Measurements from ENCODE around the gene DDX47.
"Not testable (repeated sequence)": the region's sequence is repeated elsewhere in the genome, so short reads cannot be mapped to it uniquely, and the experiment has no call there.

Gene DDX47

DNA sequence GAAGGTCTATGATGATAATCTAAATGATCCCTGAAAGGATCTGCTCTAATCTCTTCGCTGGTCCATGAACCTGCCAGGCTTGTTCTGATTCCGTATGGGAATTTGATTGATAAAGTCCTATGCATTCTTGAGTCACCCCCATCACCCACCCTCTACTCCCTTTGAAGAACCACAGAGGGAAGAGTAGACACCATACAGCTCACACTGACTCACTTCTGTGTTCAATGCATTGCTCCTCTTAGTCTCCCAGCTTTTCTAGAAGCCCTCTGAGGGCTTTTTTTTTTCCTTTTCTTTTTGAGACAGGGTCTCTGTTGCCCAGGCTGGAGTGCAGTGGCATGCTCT, 59.8 kb downstream of the DDX47 start:
- no peak for DNase-seq (ENCODE audit: low read depth)

DNA sequence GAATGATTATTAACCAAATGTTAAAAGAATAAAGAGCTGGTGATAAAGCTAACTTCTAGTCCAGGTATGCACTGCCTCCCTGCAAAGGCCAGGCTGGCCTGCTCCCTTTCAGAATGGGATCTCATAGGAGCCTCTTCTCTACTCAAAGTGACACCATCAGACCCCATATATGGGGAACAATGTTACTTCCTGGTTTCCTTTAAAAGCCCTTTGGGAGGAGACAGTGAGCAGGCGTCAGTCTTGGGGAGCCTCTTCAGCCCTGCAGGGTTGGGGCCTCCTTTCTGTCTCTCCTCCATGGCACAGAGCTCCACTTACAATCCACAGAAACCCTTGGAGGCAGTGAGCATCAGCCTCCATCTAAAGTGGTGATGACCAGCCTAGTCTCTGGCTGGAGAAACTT, 60.9 kb downstream of the DDX47 start:
- DNase-seq (ENCODE audit: low read depth) = no peak

DNA sequence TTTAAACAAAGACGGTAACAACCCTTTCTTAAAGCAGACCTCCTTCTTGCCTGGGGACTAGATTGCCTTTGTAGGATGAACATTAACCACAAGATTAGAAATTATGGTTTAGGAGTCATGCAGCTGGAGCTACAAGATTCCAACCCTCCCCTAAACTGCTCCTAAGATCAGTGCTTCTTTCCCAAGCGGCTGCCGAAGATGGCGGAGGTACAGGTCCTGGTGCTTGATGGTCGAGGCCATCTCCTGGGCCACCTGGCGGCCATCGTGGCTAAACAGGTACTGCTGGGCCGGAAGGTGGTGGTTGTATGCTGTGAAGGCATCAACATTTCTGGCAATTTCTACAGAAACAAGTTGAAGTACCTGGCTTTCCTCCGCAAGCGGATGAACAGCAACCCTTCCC, 62.2 kb downstream of the DDX47 start:
- not testable (repeated sequence) for DNase-seq (ENCODE audit: low read depth)

DNA sequence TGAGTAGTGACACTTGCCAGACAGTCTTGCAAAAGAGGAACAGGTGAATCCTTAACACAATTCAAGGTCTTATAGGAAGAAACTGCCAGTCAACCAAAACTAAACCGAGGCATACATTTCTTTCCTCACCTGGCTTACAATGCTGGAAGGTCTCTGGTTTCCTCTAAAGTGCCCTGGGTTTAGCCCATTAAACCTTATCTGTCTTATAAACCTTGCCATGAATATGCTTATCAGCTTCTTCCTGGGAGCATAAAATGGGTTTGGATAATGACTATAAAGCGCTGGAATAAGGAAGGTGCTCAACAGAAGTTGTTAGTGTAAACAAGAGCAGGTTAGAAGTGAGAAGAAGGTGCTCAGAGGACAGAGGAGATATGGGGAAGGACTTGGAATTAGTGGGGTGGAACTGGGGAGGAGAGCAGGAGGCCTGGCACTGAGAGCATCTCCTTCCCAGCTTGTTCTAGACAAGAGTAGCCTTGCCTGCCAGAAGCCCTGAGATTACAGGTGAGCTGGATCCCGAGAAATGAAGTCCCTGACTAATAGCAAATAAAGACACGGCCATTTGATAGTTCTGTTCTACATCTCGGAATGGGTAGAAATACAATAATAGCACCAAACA, 64.1 kb downstream of the DDX47 start:
- no peak for DNase-seq (ENCODE audit: low read depth)

DNA sequence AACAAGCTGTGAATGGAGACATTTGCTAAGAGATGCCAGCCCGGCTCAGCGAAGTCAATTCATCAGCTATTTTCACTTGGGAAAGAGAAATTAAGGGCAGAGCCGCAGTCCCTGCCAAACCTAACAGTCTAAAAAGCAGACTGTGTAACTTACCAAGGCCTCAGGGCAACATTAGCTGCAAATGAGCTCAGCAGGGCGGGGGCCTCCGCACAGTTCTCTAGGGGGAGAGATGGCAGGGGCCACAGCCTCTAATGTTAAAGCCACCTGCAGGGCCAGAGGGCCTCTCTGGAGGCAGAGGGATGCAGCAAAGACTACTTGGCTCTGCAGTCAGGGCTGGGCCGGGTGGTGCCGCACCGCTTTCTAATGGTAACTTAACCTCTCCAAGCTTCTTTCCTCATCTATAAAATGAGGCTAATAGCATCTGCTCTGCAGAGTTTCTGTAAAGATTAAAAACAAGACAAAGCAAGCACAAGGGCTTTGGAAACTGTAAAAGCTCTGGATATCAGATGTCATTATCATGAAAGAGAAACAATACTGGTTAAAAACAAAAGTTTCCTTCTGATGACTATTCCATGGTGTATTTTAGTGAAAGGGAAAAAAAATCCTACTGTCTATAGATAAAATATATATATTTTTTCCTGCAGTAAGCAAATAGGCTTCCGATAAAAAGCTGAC, 64.8 kb downstream of the DDX47 start:
- no peak for DNase-seq (ENCODE audit: low read depth)

Measured in stimulated activated CD4-positive, alpha-beta T cell treated with anti-CD3 and anti-CD28 coated beads, Interleukin-2, amount 100 ng/mL, for 4 hours (primary cell).